ENCODE results near the gene CEP85L.

DNA sequence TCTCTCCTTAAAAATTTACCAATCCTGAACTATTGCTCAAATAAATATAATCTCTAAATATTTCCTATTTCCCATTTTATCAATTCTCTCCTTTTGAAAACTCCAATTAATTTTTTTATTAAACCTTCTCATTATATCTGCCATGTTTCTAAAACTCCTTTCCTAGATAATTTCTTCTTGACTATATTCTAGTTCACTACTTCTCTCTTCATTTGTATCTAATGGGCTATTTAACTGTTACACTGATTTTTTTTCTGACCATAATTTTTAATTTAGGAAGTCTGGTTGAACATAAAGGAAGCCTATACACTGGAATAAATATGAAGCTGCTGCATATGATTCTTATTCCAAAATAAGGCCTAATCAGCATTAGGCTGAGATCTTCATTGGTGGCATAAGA lies 199.6 kb downstream of the CEP85L start:
- no peak for TF ChIP-seq POLR2A (IDR thresholded peaks at IDR 0.05; ENCODE audit: low read depth, low read length)
- no peak for TF ChIP-seq POLR2AphosphoS5 (IDR thresholded peaks at IDR 0.05; ENCODE audit: low read depth, low read length)
- TF ChIP-seq SPI1 (IDR thresholded peaks at IDR 0.05; ENCODE audit: low read depth, low read length): no peak
